Measurements from ENCODE around the gene SYNE1. TPM values are rescaled to one million over a fixed set of nuclear protein-coding genes. Genes with fewer than 3 reads are reported as not detected.

The SYNE1 gene
- total RNA-seq, 2 donors from 2014 or later: 135 to 160 TPM

DNA sequence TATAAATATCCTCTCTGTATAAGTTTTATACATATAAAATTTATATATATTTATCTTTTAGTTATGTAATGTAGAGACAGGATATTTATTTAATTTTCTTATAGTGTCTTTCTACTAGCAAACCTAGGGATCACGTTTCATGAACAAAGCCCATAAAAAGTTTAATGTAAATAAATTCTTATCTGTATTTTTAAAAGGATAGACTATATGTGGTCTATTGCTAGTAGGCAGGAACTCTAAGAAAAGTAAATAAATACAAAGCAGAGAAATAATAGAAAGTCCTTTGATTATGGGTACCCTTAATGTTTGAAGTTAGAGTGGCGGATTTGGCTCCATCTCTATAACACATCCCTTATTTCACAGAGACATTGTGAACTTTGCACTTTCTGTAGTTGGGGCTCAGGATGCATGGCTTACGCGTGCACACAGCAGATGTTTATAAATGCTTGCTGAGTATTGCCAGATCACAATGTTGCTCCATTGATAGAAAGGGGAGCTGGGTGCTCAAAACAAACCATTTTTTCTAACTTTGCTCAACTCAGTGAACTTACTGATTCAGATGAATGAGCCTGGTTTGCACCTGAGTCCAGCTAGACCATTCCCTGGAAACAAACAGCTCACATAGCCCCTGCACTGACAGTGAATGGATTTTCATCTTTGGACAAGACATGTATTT is 179.1 kb downstream of the SYNE1 start:
- no peak for DNase-seq (ENCODE audit: low spot score)
- H3K36me3 ChIP-seq: no peaks in the 10 kb centered on the region
- no peaks in the 10 kb centered on the region for H3K9me3 ChIP-seq
- H3K27ac ChIP-seq: no peak overlapping the region
- H3K4me3 ChIP-seq: no peak overlapping the region
- no peaks in the 10 kb centered on the region for H3K27me3 ChIP-seq
- TF ChIP-seq, protein P1, sequence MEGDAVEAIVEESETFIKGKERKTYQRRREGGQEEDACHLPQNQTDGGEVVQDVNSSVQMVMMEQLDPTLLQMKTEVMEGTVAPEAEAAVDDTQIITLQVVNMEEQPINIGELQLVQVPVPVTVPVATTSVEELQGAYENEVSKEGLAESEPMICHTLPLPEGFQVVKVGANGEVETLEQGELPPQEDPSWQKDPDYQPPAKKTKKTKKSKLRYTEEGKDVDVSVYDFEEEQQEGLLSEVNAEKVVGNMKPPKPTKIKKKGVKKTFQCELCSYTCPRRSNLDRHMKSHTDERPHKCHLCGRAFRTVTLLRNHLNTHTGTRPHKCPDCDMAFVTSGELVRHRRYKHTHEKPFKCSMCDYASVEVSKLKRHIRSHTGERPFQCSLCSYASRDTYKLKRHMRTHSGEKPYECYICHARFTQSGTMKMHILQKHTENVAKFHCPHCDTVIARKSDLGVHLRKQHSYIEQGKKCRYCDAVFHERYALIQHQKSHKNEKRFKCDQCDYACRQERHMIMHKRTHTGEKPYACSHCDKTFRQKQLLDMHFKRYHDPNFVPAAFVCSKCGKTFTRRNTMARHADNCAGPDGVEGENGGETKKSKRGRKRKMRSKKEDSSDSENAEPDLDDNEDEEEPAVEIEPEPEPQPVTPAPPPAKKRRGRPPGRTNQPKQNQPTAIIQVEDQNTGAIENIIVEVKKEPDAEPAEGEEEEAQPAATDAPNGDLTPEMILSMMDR (IDR thresholded peaks at IDR 0.05): no peak
- H3K4me1 ChIP-seq: no peaks in the 10 kb centered on the region

DNA sequence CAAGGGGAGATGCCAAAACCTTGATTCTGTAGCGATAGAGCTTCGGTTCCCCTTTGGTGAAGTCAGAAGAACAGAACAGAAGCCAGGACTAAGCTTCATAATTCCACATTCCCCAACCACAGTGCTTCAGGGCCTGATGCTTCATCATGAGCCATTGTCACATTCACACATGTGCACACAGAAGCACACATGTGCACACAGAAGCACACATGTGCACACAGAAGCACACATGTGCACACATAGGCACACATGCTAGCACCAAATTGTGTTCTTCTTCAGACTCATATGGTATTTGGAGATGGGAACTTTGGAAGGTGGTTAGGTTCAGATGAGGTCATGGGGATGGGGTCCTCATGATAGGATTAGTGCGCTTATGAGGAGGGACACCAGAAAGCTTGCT is 183.2 kb downstream of the SYNE1 start:
- no peaks in the 10 kb centered on the region for H3K9me3 ChIP-seq
- H3K4me1 ChIP-seq: no peaks in the 10 kb centered on the region
- H3K36me3 ChIP-seq: no peaks in the 10 kb centered on the region
- no peak for DNase-seq (ENCODE audit: low spot score)
- no peaks in the 10 kb centered on the region for H3K27me3 ChIP-seq
- no peak overlapping the region for H3K27ac ChIP-seq
- TF ChIP-seq, protein P1 (IDR thresholded peaks at IDR 0.05): no peak
- H3K4me3 ChIP-seq: no peak overlapping the region

DNA sequence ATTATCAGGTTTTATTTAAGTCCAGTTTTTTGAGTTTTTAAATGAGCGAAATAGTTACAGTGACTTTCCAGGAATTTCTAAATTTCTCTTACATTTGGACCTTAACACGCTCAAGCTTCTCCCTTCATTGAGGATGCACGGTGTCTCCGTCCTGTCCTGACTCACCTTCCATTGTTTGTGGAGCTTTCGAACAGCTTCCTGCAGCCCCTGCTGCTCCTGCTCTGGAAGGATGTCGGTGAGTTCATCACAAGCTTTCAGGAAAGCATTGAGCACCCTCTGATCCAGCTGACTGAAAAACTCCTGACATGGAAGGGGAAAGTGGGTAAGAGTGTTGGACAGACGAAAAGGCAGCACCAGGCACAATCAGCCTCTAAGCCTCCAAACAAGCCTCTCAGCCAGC is 183.7 kb downstream of the SYNE1 start:
- H3K4me1 ChIP-seq: no peaks in the 10 kb centered on the region
- H3K27me3 ChIP-seq: no peaks in the 10 kb centered on the region
- no peak overlapping the region for H3K4me3 ChIP-seq
- no peaks in the 10 kb centered on the region for H3K36me3 ChIP-seq
- no peak for DNase-seq (ENCODE audit: low spot score)
- TF ChIP-seq, protein P1 (IDR thresholded peaks at IDR 0.05): no peak
- H3K27ac ChIP-seq: no peak overlapping the region
- H3K9me3 ChIP-seq: no peaks in the 10 kb centered on the region

DNA sequence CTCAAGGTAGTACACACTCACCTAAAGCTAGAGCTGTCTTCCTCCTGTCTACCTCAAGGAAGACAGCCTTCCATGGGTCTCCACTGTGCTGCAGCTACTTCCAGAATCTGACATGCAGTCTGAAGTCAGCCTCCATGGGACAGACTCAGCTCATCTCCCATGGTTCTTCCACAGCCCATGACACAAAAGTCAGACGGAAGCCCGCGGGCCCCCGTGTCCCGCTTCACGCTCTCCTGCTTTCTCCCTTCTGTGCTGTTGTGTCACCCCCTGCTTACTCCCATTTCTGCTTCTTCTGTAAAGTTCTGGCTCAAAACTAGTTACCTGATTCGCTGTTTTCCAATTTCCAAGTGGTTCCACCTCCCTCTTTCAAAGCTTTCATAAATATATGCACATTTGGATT is 184.5 kb downstream of the SYNE1 start:
- no peaks in the 10 kb centered on the region for H3K27me3 ChIP-seq
- H3K36me3 ChIP-seq: no peaks in the 10 kb centered on the region
- H3K4me1 ChIP-seq: no peaks in the 10 kb centered on the region
- TF ChIP-seq, protein P1 (IDR thresholded peaks at IDR 0.05): no peak
- no peak overlapping the region for H3K4me3 ChIP-seq
- no peak for DNase-seq (ENCODE audit: low spot score)
- no peak overlapping the region for H3K27ac ChIP-seq
- no peaks in the 10 kb centered on the region for H3K9me3 ChIP-seq

DNA sequence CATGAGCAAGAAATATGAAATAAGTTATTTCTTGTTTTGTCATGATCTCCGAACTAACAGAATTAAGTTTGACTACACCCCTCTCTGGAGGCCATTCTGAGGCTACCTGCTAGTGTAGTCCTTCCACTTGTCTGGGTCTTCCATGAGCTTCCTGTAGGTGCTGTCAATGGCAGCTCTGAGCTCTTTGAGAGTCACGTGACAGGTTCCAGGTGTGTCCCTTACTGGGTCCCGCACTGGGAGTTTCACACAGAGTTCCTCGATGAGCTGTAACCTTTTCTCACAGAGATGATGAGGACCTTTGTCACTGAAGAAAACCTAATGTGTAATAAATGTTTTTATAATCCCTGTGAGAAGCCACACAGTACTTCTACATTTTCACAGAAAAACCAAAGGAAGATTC is 186.6 kb downstream of the SYNE1 start:
- Histone ChIP-seq H3K27me3 (no peaks in the 10 kb centered on the region), H3K4me3 (no peak overlapping the region), H3K36me3 (no peaks in the 10 kb centered on the region), H3K9me3 (no peaks in the 10 kb centered on the region), H3K27ac (no peak overlapping the region), H3K4me1 (no peaks in the 10 kb centered on the region)
- TF ChIP-seq, protein P1 (IDR thresholded peaks at IDR 0.05): no peak
- DNase-seq (ENCODE audit: low spot score): no peak

DNA sequence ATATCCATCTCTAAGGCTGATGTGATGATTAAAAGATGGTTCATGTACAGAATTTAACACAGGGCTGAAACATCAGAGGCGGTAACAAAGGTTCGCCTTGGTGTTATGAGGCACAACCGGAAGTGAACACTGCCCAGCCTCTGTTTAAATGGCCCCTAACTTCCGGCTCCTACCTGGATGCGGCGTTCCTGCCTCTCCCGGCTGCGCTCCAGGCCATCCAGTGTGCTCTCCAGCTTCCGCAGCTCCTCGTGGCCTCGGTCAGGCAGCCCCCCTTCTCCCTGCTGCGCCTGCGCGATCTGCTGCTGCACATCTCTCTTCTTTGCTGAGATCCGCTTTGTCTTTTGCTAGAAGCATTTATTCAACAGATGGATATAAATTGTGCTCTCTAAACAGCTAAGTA is 195.3 kb downstream of the SYNE1 start:
- H3K27ac ChIP-seq: no peak overlapping the region
- DNase-seq (ENCODE audit: low spot score): no peak
- H3K27me3 ChIP-seq: no peaks in the 10 kb centered on the region
- H3K36me3 ChIP-seq: no peaks in the 10 kb centered on the region
- TF ChIP-seq, protein P1 (IDR thresholded peaks at IDR 0.05): no peak
- no peaks in the 10 kb centered on the region for H3K4me1 ChIP-seq
- H3K4me3 ChIP-seq: no peak overlapping the region
- no peaks in the 10 kb centered on the region for H3K9me3 ChIP-seq

Data from right atrium auricular region (tissue), 2 donors.